HEK293 (cell line): ENCODE measurements around the gene SRSF2.
A peak's percentile ranks its signal among the peaks of the same experiment; 100 is the strongest.

Experiments used
- CTCF ChIA-PET: fragments of 350-600 bp; formaldehyde crosslinking; extraction: SDS; loops from one replicate; lab custom pipeline; 2021; ENCODE audit warnings: antibody characterized with exemption; lab: Yijun Ruan, JAX
- POLR2A ChIA-PET: fragments of 300-600 bp; formaldehyde crosslinking; extraction: SDS; loops from one replicate; lab custom pipeline; 2020; ENCODE audit warnings: antibody characterized with exemption, inconsistent platforms; lab: Yijun Ruan, JAX
- H3K27ac ChIP-seq: fragments of 200-500 bp; sonication (Bioruptor generic); 2 replicates; pipeline ENCODE4 v1.5.1; 2014; ENCODE audit warnings: low read depth, low read length, control low read depth, inconsistent platforms; ENCODE audit errors: extremely low read depth
- H3K36me3 ChIP-seq, 2 experiments: fragments of 200-500 bp in 1 of 2; sonication (Bioruptor generic) in 1 of 2; 1 replicate in 1 of 2; 2 replicates in 1 of 2; pipeline ENCODE4 v1.5.1; 2014 to 2017; ENCODE audit warnings: inconsistent platforms in 2 of 2, low read length in 2 of 2; ENCODE audit not compliant: control insufficient read depth in 2 of 2, insufficient read depth in 1 of 2
- H3K4me1 ChIP-seq: fragments of 200-500 bp; sonication (Bioruptor generic); 2 replicates; pipeline ENCODE4 v1.5.1; 2014; ENCODE audit warnings: mild to moderate bottlenecking, low read length, inconsistent platforms; ENCODE audit not compliant: control insufficient read depth, insufficient read depth
- H3K4me3 ChIP-seq: 2 replicates; pipeline ENCODE4 v1.5.1; 2011; ENCODE audit warnings: low read depth, mild to moderate bottlenecking, control low read depth, low read length, moderate library complexity
- H3K9me3 ChIP-seq: fragments of 200-500 bp; sonication (Bioruptor generic); 2 replicates; pipeline ENCODE4 v1.5.1; 2014; ENCODE audit warnings: low read depth, low read length, inconsistent platforms; ENCODE audit not compliant: control insufficient read depth, insufficient read depth
- GLI4 ChIP-seq: fragments of 450-650 bp; formaldehyde crosslinking; IDR thresholded peaks from 2 replicates; pipeline ENCODE4 v1.5.1; 2016; ENCODE audit warnings: missing biosample characterization, missing genetic modification characterization
- GLIS1 ChIP-seq: fragments of 450-650 bp; formaldehyde crosslinking; IDR thresholded peaks from 2 replicates; pipeline ENCODE4 v1.5.1; 2016; ENCODE audit warnings: missing biosample characterization, missing genetic modification characterization
- GLIS2 ChIP-seq: fragments of 450-650 bp; formaldehyde crosslinking; IDR thresholded peaks from 2 replicates; pipeline ENCODE4 v1.5.1; 2016; ENCODE audit warnings: missing biosample characterization, missing genetic modification characterization
- HOXD13 ChIP-seq: sonication (generic); formaldehyde crosslinking; IDR thresholded peaks from 2 replicates; pipeline ENCODE4 v1.8.0; 2022; ENCODE audit warnings: missing genetic modification reagents, borderline replicate concordance
- RBAK ChIP-seq: fragments of 450-650 bp; formaldehyde crosslinking; IDR thresholded peaks from 2 replicates; pipeline ENCODE4 v1.5.1; 2016; ENCODE audit warnings: missing biosample characterization, missing genetic modification characterization
- SALL2 ChIP-seq: fragments of 450-650 bp; formaldehyde crosslinking; IDR thresholded peaks from 2 replicates; pipeline ENCODE4 v1.5.0; 2017; ENCODE audit warnings: missing biosample characterization, mild to moderate bottlenecking, missing genetic modification characterization, borderline replicate concordance
- SETDB1 ChIP-seq: IDR thresholded peaks from one replicate; pipeline ENCODE4 v1.6.1; 2017; ENCODE audit warnings: mild to moderate bottlenecking, low read length, moderate library complexity, mixed read lengths; ENCODE audit not compliant: insufficient read length
- ZBTB48 ChIP-seq: fragments of 450-650 bp; formaldehyde crosslinking; IDR thresholded peaks from 2 replicates; pipeline ENCODE4 v1.5.1; 2016; ENCODE audit warnings: missing biosample characterization, missing genetic modification characterization
- ZBTB7A ChIP-seq: fragments of 450-650 bp; formaldehyde crosslinking; IDR thresholded peaks from 2 replicates; pipeline ENCODE4 v1.5.1; 2016; ENCODE audit warnings: low read depth, missing biosample characterization, missing genetic modification characterization
- ZFP3 ChIP-seq: fragments of 450-650 bp; formaldehyde crosslinking; IDR thresholded peaks from 2 replicates; pipeline ENCODE4 v1.5.1; 2016; ENCODE audit warnings: low read depth, missing biosample characterization, missing genetic modification characterization
- ZFP41 ChIP-seq: fragments of 450-650 bp; formaldehyde crosslinking; IDR thresholded peaks from 2 replicates; pipeline ENCODE4 v1.5.1; 2016; ENCODE audit warnings: missing biosample characterization, missing genetic modification characterization, borderline replicate concordance
- ZNF114 ChIP-seq: fragments of 450-650 bp; formaldehyde crosslinking; IDR thresholded peaks from 2 replicates; pipeline ENCODE4 v1.5.0; 2017; ENCODE audit warnings: missing biosample characterization, missing genetic modification characterization
- ZNF132 ChIP-seq: fragments of 450-650 bp; formaldehyde crosslinking; IDR thresholded peaks from 2 replicates; pipeline ENCODE4 v1.5.1; 2017; ENCODE audit warnings: missing biosample characterization, missing genetic modification characterization, borderline replicate concordance
- ZNF155 ChIP-seq: fragments of 450-650 bp; formaldehyde crosslinking; IDR thresholded peaks from 2 replicates; pipeline ENCODE4 v1.5.1; 2016; ENCODE audit warnings: missing biosample characterization, missing genetic modification characterization
- ZNF175 ChIP-seq: fragments of 450-650 bp; formaldehyde crosslinking; IDR thresholded peaks from 2 replicates; pipeline ENCODE4 v1.5.1; 2016; ENCODE audit warnings: missing biosample characterization, missing genetic modification characterization
- ZNF221 ChIP-seq: fragments of 450-650 bp; formaldehyde crosslinking; IDR thresholded peaks from 2 replicates; pipeline ENCODE4 v1.5.1; 2017; ENCODE audit warnings: missing biosample characterization, missing genetic modification characterization, borderline replicate concordance
- ZNF311 ChIP-seq: fragments of 450-650 bp; formaldehyde crosslinking; IDR thresholded peaks from 2 replicates; pipeline ENCODE4 v1.5.1; 2017; ENCODE audit warnings: missing biosample characterization, missing genetic modification characterization, borderline replicate concordance
- ZNF324 ChIP-seq: fragments of 450-650 bp; formaldehyde crosslinking; IDR thresholded peaks from 2 replicates; pipeline ENCODE4 v1.5.1; 2016; ENCODE audit warnings: missing biosample characterization, missing genetic modification characterization
- ZNF335 ChIP-seq: fragments of 450-650 bp; formaldehyde crosslinking; conservative IDR thresholded peaks from 2 replicates; pipeline ENCODE4 v1.5.1; 2016; ENCODE audit warnings: missing biosample characterization, missing genetic modification characterization
- ZNF341 ChIP-seq: fragments of 450-650 bp; formaldehyde crosslinking; IDR thresholded peaks from 2 replicates; pipeline ENCODE4; 2016; ENCODE audit warnings: low read depth, missing biosample characterization, missing genetic modification characterization
- ZNF404 ChIP-seq: fragments of 450-650 bp; formaldehyde crosslinking; IDR thresholded peaks from 2 replicates; pipeline ENCODE4 v1.5.1; 2017; ENCODE audit warnings: missing biosample characterization, missing genetic modification characterization
- ZNF501 ChIP-seq: fragments of 450-650 bp; formaldehyde crosslinking; IDR thresholded peaks from 2 replicates; pipeline ENCODE4 v1.5.1; 2016; ENCODE audit warnings: missing biosample characterization, missing genetic modification characterization
- ZNF585B ChIP-seq: fragments of 450-650 bp; formaldehyde crosslinking; IDR thresholded peaks from 2 replicates; pipeline ENCODE4 v1.5.1; 2016; ENCODE audit warnings: missing biosample characterization, missing genetic modification characterization
- ZNF596 ChIP-seq: fragments of 450-650 bp; IDR thresholded peaks from 2 replicates; pipeline ENCODE4 v1.5.0; 2018; ENCODE audit warnings: missing biosample characterization, mild to moderate bottlenecking, missing genetic modification characterization, moderate library complexity
- ZNF629 ChIP-seq: fragments of 450-650 bp; formaldehyde crosslinking; IDR thresholded peaks from 2 replicates; pipeline ENCODE4 v1.5.1; 2017; ENCODE audit warnings: missing biosample characterization, missing genetic modification characterization
- ZNF707 ChIP-seq: fragments of 450-650 bp; formaldehyde crosslinking; IDR thresholded peaks from 2 replicates; pipeline ENCODE4 v1.5.1; 2016; ENCODE audit warnings: missing biosample characterization, missing genetic modification characterization
- ZNF76 ChIP-seq: fragments of 450-650 bp; formaldehyde crosslinking; IDR thresholded peaks from 2 replicates; pipeline ENCODE4; 2016; ENCODE audit warnings: low read depth, missing biosample characterization, missing genetic modification characterization, borderline replicate concordance
- ZNF792 ChIP-seq: fragments of 450-650 bp; formaldehyde crosslinking; IDR thresholded peaks from 2 replicates; pipeline ENCODE4 v1.5.1; 2016; ENCODE audit warnings: missing biosample characterization, missing genetic modification characterization
- ZSCAN23 ChIP-seq: fragments of 450-650 bp; formaldehyde crosslinking; IDR thresholded peaks from 2 replicates; pipeline ENCODE4 v1.5.1; 2016; ENCODE audit warnings: missing biosample characterization, missing genetic modification characterization
- TF ChIP-seq, protein P1 (sequence below): fragments of 450-650 bp; formaldehyde crosslinking; IDR thresholded peaks from 2 replicates; pipeline ENCODE4 v1.5.1; 2016; ENCODE audit warnings: missing biosample characterization, missing genetic modification characterization
- TF ChIP-seq, protein P2 (sequence below): fragments of 450-650 bp; formaldehyde crosslinking; IDR thresholded peaks from 2 replicates; pipeline ENCODE4 v1.5.1; 2017; ENCODE audit warnings: missing biosample characterization, missing genetic modification characterization
- TF ChIP-seq, protein P3 (sequence below): fragments of 450-650 bp; formaldehyde crosslinking; IDR thresholded peaks from 2 replicates; pipeline ENCODE4 v1.5.1; 2017; ENCODE audit warnings: missing biosample characterization, missing genetic modification characterization

SRSF2 gene

GRCh38 chr17:76725580-76726230, 11.4 kb downstream of the SRSF2 start:
- Histone ChIP-seq H3K9me3 (no peaks in the 10 kb centered on the region), H3K36me3 (peaks cover 42 to 54% of the 10 kb centered on the region in 2 experiments), H3K27ac (peak overlapping the region; percentile 97), H3K4me1 (peaks cover 7% of the 10 kb centered on the region), H3K4me3 (peak overlapping the region; percentile 93)
- ChIA-PET POLR2A (interaction anchor here (0.6 to 4.6 kb wide), 11 partner anchors 9 to 196 kb away, joined by 3 to 68 read pairs (median 6); partner anchors contain the start of genes MFSD11 and SRSF2), CTCF (interaction anchor here (0.6 to 8.7 kb wide), 7 partner anchors 10 to 1594 kb away, joined by 3 to 68 read pairs (median 3); partner anchors contain the start of gene MXRA7)
- peak; percentile 63 for TF ChIP-seq ZNF335 (tag by site-specific recombination)
- no peak for TF ChIP-seq ZNF155 (tag by site-specific recombination)
- TF ChIP-seq ZNF324, result no peak
- TF ChIP-seq SETDB1, result no peak
- no peak for TF ChIP-seq ZNF596 (tag by site-specific recombination)
- TF ChIP-seq, protein P1, sequence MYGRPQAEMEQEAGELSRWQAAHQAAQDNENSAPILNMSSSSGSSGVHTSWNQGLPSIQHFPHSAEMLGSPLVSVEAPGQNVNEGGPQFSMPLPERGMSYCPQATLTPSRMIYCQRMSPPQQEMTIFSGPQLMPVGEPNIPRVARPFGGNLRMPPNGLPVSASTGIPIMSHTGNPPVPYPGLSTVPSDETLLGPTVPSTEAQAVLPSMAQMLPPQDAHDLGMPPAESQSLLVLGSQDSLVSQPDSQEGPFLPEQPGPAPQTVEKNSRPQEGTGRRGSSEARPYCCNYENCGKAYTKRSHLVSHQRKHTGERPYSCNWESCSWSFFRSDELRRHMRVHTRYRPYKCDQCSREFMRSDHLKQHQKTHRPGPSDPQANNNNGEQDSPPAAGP (tag by site-specific recombination), result no peak
- TF ChIP-seq ZNF629 (tag by site-specific recombination), result no peak
- peak; percentile 16 for TF ChIP-seq ZNF76 (tag by site-specific recombination)
- TF ChIP-seq ZFP3 (tag by site-specific recombination), result no peak
- TF ChIP-seq ZNF585B (tag by site-specific recombination), result no peak
- no peak for TF ChIP-seq ZSCAN23 (tag by site-specific recombination)
- TF ChIP-seq ZBTB7A, result no peak
- TF ChIP-seq ZNF341 (tag by site-specific recombination), result no peak
- TF ChIP-seq ZNF404 (tag by site-specific recombination), result no peak
- no peak for TF ChIP-seq ZNF501 (tag by site-specific recombination)
- TF ChIP-seq ZNF175 (tag by site-specific recombination), result no peak
- no peak for TF ChIP-seq ZNF311 (tag by site-specific recombination)
- peak; percentile 84 for TF ChIP-seq ZBTB48
- TF ChIP-seq SALL2 (tag by site-specific recombination), result no peak
- TF ChIP-seq ZNF221, result no peak
- TF ChIP-seq GLI4 (tag by site-specific recombination), result no peak
- TF ChIP-seq RBAK, result no peak
- no peak for TF ChIP-seq ZNF114 (tag by site-specific recombination)
- TF ChIP-seq ZNF132 (tag by site-specific recombination), result no peak
- TF ChIP-seq, protein P2, sequence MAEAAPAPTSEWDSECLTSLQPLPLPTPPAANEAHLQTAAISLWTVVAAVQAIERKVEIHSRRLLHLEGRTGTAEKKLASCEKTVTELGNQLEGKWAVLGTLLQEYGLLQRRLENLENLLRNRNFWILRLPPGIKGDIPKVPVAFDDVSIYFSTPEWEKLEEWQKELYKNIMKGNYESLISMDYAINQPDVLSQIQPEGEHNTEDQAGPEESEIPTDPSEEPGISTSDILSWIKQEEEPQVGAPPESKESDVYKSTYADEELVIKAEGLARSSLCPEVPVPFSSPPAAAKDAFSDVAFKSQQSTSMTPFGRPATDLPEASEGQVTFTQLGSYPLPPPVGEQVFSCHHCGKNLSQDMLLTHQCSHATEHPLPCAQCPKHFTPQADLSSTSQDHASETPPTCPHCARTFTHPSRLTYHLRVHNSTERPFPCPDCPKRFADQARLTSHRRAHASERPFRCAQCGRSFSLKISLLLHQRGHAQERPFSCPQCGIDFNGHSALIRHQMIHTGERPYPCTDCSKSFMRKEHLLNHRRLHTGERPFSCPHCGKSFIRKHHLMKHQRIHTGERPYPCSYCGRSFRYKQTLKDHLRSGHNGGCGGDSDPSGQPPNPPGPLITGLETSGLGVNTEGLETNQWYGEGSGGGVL (tag by site-specific recombination), result no peak
- TF ChIP-seq ZNF707 (tag by site-specific recombination), result no peak
- peak; percentile 95 for TF ChIP-seq GLIS2 (tag by site-specific recombination)
- TF ChIP-seq ZNF792, result no peak
- TF ChIP-seq GLIS1 (tag by site-specific recombination), result peak; percentile 82
- no peak for TF ChIP-seq ZFP41 (tag by site-specific recombination)
- no peak for TF ChIP-seq HOXD13 (CRISPR knock-in tag)
- TF ChIP-seq, protein P3, sequence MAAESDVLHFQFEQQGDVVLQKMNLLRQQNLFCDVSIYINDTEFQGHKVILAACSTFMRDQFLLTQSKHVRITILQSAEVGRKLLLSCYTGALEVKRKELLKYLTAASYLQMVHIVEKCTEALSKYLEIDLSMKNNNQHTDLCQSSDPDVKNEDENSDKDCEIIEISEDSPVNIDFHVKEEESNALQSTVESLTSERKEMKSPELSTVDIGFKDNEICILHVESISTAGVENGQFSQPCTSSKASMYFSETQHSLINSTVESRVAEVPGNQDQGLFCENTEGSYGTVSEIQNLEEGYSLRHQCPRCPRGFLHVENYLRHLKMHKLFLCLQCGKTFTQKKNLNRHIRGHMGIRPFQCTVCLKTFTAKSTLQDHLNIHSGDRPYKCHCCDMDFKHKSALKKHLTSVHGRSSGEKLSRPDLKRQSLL (tag by site-specific recombination), result peak; percentile 53; the same call in 1 of the 2 replicates
